ENCODE data around the gene MILR1. TPM values are rescaled to one million over a fixed set of nuclear protein-coding genes. Genes with fewer than 3 reads are reported as not detected.
"Not testable (repeated sequence)": the region's sequence is repeated elsewhere in the genome, so short reads cannot be mapped to it uniquely, and the experiment has no call there.

The MILR1 gene
- total and polyA plus RNA-seq, 12 donors = 1.0 to 13.3 (median 1.3) TPM

DNA sequence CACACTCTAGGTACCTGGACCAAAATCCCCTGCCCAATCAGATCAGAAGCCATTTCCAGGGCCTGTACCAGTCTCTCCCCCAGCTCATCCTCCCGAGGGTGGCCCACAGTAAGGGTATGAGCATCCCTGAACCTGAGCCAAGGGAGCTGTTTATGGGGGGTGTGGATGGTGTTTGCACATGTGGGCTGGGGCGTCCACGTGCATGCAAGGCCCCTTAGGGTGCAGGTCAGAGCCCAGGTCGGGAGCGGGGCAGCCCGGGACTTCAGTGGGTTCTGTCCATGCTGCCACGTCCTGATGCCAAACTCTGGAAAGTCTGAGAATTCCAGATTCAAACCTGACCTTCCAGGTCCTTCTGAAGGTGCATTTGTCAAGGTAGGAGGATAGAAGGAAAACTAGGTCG is 9.8 kb downstream of the MILR1 start:
- peaks cover 0 to 30% (median 10%) of the 10 kb centered on the region in 9 donors for H3K4me1 ChIP-seq
- peak in 1 of 8 donors; percentile 38 for ATAC-seq

DNA sequence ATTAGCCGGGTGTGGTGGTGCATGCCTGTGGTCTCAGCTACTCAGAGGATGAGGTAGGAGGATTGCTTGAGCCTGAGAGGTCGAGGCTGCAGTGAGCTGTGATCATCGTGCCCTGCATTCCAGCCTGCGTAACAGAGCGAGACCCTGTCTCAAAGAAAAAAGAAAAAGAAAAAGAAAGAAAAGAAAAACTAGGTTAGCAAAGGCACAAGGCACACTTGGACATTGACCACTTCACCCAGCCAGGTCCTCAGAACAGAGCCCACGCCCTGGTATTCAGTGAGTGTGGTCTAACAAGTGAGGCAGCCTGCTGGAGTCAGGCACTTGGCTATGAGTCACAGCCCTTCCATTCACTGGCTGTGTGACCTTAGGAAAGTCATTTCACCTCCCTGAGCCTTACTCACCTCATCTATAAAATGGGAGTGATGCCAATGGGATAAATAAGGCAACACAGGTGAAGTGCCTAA is 10.4 kb downstream of the MILR1 start:
- DNase-seq (no peak), ATAC-seq (no peak)
- no peaks in the 10 kb centered on the region for H3K27me3 ChIP-seq
- intact Hi-C loops (cut with DNase I) = no loop called here
- WGBS, 2 donors = 93 to 94% methylated on average over 6 of the region's 6 CpGs
- H3K4me3 ChIP-seq = no peak overlapping the region
- no peak overlapping the region for H3K27ac ChIP-seq
- no peaks in the 10 kb centered on the region for H3K9me3 ChIP-seq
- peaks cover 0 to 62% (median 0%) of the 10 kb centered on the region in 9 donors for H3K36me3 ChIP-seq
- peaks cover 0 to 29% (median 10%) of the 10 kb centered on the region in 9 donors for H3K4me1 ChIP-seq
- TF ChIP-seq, protein P1, sequence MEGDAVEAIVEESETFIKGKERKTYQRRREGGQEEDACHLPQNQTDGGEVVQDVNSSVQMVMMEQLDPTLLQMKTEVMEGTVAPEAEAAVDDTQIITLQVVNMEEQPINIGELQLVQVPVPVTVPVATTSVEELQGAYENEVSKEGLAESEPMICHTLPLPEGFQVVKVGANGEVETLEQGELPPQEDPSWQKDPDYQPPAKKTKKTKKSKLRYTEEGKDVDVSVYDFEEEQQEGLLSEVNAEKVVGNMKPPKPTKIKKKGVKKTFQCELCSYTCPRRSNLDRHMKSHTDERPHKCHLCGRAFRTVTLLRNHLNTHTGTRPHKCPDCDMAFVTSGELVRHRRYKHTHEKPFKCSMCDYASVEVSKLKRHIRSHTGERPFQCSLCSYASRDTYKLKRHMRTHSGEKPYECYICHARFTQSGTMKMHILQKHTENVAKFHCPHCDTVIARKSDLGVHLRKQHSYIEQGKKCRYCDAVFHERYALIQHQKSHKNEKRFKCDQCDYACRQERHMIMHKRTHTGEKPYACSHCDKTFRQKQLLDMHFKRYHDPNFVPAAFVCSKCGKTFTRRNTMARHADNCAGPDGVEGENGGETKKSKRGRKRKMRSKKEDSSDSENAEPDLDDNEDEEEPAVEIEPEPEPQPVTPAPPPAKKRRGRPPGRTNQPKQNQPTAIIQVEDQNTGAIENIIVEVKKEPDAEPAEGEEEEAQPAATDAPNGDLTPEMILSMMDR (IDR thresholded peaks at IDR 0.05) = no peak

More for the DNA sequence above, 9.8 kb downstream of the MILR1 start:
- no peak for DNase-seq
- intact Hi-C loops (cut with DNase I) = no loop called here
- no peak overlapping the region for H3K27ac ChIP-seq
- no peaks in the 10 kb centered on the region for H3K9me3 ChIP-seq
- WGBS, 2 donors = 91 to 95% methylated on average over 8 of the region's 8 CpGs
- TF ChIP-seq, protein P1 (IDR thresholded peaks at IDR 0.05) = no peak
- no peak overlapping the region for H3K4me3 ChIP-seq
- H3K27me3 ChIP-seq = no peaks in the 10 kb centered on the region
- peaks cover 0 to 64% (median 0%) of the 10 kb centered on the region in 9 donors for H3K36me3 ChIP-seq

DNA sequence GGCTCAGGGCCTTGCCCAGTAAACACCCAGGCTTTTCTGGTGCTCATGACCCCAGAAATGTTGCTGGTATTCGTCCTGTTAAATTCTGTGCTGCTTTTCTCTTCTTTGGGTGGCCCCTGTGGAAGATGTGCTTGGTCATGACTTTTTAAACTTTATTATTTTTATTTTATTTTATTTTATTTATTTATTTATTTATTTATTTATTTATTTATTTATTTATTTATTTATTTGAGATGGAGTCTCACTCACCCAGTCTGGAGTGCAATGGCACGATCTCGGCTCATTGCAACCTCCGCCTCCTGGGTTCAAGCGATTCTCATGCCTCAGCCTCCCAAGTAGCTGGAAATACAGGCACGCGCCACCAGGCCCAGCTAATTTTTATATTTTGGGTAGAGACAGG is 10.9 kb downstream of the MILR1 start:
- DNase-seq; H3K27ac ChIP-seq; ATAC-seq; H3K4me3 ChIP-seq; H3K27me3 ChIP-seq; H3K9me3 ChIP-seq; intact Hi-C loops (cut with DNase I): not testable (repeated sequence)
- Histone ChIP-seq H3K36me3 (peaks cover 0 to 62% (median 0%) of the 10 kb centered on the region in 9 donors), H3K4me1 (peaks cover 0 to 29% (median 10%) of the 10 kb centered on the region in 9 donors)
- WGBS, 2 donors = 96 to 100% methylated on average over 7 of the region's 7 CpGs

DNA sequence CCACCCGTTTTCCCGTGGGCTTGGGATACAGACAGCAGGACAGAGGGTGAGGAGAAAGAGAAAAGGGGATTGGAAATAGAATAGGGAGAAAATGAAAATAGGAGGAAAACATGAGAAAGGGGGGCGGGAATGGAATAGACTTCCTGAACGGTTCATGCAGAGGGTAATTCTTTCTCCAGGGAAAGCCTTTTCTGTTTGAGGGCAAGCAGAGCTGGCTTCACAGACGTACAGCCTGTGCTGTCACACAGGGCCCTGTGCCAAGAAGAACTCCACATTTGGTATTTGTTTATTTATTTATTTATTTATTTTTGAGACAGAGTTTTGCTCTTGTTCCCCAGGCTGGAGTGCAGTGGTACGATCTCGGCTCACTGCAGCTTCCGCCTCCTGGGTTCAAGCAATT is 12.0 kb downstream of the MILR1 start:
- DNase-seq (peak; percentile 21 to 45), ATAC-seq (peak in 7 of 8 donors; percentile 42 to 83 (median 61))
- Histone ChIP-seq H3K36me3 (peaks cover 0 to 70% (median 0%) of the 10 kb centered on the region in 9 donors), H3K4me3 (peak overlapping the region in 1 of 10 donors; percentile 1), H3K27me3 (no peaks in the 10 kb centered on the region), H3K4me1 (peaks cover 0 to 28% (median 10%) of the 10 kb centered on the region in 9 donors), H3K27ac (peak overlapping the region in 5 of 10 donors; percentile 29 to 56 (median 39)), H3K9me3 (no peaks in the 10 kb centered on the region)
- TF ChIP-seq, protein P1 (IDR thresholded peaks at IDR 0.05) = no peak
- WGBS, 2 donors = 49 to 56% methylated on average over 8 of the region's 8 CpGs
- intact Hi-C loops (cut with DNase I) = no loop called here

DNA sequence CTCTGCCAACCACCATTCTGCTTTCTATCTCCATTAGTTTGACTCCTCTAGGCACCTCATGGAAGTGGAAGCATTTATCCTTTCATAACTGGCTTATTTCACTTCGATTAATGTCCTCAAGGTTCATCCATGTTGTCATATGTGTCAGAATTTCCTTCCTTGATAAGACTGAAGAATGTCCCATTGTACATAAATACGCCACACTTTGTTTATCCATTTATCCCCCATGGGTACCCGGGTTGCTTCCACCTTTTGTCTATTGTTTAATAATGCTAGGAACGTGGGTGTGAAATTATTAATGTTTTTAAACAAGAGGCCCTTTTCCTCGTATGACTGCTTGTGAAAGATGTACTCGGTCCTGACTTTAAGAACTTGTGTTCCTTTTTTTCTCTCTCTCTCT is 12.9 kb downstream of the MILR1 start:
- Histone ChIP-seq H3K4me3 (no peak overlapping the region), H3K9me3 (no peaks in the 10 kb centered on the region), H3K4me1 (peaks cover 0 to 20% (median 8%) of the 10 kb centered on the region in 9 donors), H3K36me3 (peaks cover 0 to 79% (median 0%) of the 10 kb centered on the region in 9 donors), H3K27ac (no peak overlapping the region), H3K27me3 (no peaks in the 10 kb centered on the region)
- intact Hi-C loops (cut with DNase I) = no loop called here
- ATAC-seq (peak in 1 of 8 donors; percentile 46), DNase-seq (no peak)
- TF ChIP-seq, protein P1 (IDR thresholded peaks at IDR 0.05) = no peak
- 54 to 73% methylated on average over 6 of the region's 6 CpGs for WGBS, 2 donors

Data from heart right ventricle (tissue), 16 donors.